Measurements from ENCODE around the gene OR5D13.

Gene OR5D13

GRCh38 chr11:55773138-55773537 is at the start of gene OR5D13:
Gene OR5D13, plus strand, starts transcription at chr11:55773438. Its CDS starts 0 bp downstream, at chr11:55773438.
- no peak for DNase-seq

DNA sequence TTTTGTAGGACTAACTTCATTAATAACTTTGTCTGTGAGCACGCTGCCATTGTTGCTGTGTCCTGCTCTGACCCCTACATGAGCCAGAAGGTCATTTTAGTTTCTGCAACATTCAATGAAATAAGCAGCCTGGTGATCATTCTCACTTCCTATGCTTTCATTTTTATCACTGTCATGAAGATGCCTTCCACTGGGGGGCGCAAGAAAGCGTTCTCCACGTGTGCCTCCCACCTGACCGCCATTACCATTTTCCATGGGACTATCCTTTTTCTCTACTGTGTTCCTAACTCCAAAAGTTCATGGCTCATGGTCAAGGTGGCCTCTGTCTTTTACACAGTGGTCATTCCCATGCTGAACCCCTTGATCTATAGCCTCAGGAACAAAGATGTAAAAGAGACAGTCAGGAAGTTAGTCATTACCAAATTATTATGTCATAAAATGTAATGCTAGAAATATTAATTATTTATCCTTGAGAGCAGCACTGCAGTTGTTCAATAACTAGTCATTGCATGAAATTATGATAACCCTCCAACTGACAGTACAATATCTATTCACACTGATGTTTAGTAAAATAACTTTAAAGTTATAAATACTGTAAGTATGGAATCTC is 46.4 kb upstream of the OR5D13 start:
- DNase-seq = no peak

GRCh38 chr11:55732936-55733335 is 40.3 kb upstream of the OR5D13 start:
- no peak for DNase-seq

DNA sequence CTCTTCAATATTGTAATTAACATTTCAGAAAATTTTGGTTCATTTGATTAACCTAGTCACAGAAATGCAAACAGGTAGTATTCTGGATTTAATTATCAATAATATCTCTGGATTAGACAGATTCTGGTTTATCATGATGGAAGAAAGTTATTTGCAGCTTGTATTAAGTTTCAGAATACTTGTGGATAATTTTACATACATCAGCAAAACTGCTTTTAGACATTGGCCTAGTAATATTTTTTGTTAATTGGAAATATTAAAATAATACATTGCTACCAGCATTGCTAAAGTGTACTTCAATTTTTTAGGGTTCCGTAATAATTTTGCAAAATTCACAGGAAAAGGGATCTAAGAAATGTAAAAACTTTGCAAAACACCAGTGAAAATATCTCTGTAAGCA is 18.4 kb downstream of the OR5D13 start:
- no peak for DNase-seq

- DNase-seq = no peak
These were observed 20.1 kb downstream of the OR5D13 start for GRCh38 chr11:55793321-55793720.

DNA sequence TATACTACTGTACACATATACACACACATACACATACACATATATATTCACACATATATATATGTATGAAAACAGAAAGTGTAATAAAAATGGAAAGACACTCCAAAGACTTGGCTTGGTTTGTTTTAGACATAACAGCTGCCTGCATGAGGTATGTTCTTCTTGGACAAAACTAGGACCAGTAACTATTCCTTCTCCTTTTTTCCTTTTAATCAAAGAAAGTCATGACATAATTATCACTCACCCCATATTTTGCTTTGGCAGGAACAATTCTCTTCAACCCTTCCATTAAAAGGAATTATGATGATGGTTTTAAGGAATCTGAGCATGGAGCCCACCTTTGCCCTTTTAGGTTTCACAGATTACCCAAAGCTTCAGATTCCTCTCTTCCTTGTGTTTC is 22.0 kb downstream of the OR5D13 start, which contains the start of gene OR5D14:
Gene OR5D14, plus strand, starts transcription at position 301 of the 400 bp plus-strand sequence. Its CDS starts 0 bp downstream, at position 301.
- no peak for DNase-seq

GRCh38 chr11:55806248-55806647 is 33.0 kb downstream of the OR5D13 start:
- no peak for DNase-seq

DNA sequence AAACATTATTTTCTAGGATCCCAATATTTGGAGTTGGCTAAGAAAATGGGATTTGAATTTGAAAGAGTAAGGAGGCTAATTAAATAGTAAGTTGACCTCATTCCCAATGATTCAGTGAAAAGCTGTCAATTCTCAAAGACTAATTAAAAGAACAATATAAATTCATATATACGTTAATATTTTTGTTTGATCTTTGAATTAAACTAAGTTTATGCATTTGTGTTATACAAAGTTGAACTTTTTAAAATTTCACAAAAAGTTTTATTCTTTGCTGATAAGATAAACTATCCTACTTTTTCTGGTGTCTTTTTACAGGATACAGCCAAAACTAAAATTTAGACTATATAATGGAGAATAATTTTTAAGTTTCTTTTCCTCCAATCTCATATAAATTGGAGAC is 37.8 kb downstream of the OR5D13 start, which contains the start of gene OR5L1:
Gene OR5L1, plus strand, starts transcription at position 301 of the 400 bp plus-strand sequence. CDS start 100 bp downstream, outside the sequence.
- no peak for DNase-seq

- DNase-seq = no peak
These were observed 46.1 kb downstream of the OR5D13 start, which contains the start of gene OR5D18 for GRCh38 chr11:55819330-55819729. Gene OR5D18, plus strand, starts transcription at chr11:55819630. Its CDS starts 0 bp downstream, at chr11:55819630.
